GM19372 (cell line): ENCODE measurements around the gene MEGF6.
"Not testable (repeated sequence)": the region's sequence is repeated elsewhere in the genome, so short reads cannot be mapped to it uniquely, and the experiment has no call there.

Source experiments
- ATAC-seq: cut with Tn5 transposase; IDR thresholded peaks from one replicate; pipeline ENCODE4 v1.9.1; 2021; ENCODE audit warnings: mild to moderate bottlenecking, low read depth, moderate library complexity; ENCODE audit not compliant: unreplicated experiment

MEGF6 gene

DNA sequence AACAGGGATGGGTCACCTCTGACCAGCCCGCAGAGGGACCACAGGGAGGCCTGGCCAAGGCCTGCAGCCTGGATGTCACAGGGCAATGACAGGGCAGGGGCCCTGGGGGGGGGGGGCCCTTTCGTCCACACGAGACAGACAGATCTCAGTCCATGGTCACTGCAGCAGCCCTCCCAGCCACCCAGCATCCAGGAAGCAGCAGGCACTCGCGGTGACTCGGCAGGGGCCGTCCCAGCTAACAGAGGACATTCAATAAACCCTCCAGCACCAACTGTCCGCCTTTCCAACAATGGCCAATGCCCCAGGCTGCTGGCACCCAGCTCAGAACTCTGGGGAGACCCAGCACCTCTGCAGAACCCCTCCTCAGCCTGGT lies 32.9 kb downstream of the MEGF6 start:
- no peak for ATAC-seq

DNA sequence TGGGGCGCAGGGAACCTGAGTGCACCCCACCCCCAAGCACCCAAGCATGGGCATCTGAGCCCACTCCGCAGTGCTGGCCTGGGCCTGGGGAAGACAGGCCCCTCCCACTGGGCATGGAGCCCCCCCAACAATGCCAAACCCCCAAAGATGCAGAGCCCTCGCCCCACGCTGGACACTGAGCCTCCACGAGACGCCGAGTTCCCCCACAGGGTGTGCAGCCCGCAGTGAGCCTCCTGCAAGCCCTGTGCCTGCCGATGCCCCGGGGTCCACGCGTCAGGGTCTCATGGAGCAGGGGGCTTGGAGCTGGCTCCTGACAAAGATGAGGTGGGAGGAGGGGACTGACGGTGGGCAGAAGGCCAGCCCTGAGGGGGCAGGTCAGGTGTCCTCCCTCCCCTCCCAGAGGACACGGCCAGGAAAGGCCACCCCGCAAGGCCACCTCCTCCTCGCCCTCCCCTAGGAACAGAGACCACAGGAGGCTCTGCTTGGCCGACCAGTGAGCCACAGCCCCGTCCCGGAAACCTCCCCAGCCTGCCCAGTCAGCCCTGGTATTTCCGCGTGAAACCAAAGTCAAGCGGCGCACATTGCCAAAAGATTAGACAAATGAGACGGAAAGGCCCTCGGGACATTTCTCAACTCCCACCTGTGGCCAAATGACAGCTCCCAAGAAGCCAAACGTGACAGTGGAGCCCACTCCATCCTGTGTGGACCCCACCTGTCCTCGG lies 33.4 kb downstream of the MEGF6 start:
- no peak for ATAC-seq

DNA sequence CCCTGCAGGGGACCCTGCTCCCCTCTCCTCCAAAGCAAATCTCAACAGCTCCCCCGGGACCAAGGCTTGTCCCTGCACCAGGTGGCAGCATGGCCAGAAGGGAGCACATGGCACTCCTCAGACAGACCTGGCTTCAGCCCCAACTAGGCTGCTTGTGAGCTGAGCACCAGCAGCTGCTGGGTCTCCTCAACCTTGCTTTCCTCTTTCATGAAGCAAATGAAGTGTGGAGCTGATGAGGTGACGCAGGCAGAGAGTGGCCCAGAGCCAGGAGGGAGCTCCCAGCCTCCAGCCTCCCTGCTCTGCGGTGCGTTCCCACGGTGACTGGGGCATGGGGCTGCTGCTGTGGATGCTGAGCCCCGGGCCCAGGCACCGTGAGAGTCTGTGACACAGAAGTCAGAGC lies 34.0 kb downstream of the MEGF6 start:
- no peak for ATAC-seq

DNA sequence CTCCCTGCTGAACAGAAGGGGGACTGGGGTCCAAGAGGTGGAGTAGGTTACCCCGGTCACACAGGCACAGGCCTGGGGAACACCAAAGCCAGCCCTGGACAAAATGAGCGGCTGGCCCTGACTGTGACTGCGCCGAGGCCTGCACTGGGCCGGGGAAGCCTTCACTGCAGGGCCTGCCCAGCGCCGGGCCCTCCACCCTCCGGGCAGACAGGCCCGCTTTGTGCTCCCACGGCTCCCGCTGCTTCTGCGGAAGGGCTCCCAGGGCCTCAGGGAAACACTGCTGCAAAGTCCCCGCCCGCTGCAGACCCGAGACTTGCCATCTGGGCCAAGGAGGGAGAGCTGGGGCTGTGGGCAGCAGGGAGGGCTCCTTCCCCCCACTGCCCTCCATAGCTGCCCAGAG lies 35.3 kb downstream of the MEGF6 start:
- ATAC-seq: no peak

DNA sequence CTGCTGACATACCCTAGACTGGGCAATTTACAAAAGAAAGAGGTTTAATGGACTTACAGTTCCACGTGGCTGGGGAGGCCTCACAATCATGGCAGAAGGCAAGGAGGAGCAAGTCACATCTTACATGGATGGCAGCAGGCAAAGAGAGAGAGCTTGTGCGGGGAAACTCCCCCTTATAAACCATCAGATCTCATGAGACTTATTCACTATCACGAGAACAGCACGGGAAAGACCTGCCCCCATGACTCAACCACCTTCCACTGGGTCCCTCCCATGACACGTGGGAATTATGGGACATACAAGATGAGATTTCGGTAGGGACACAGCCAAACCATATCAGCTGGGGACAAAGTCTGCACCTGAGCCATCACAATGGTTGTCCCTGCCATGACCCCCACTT lies 35.8 kb downstream of the MEGF6 start:
- ATAC-seq: not testable (repeated sequence)

DNA sequence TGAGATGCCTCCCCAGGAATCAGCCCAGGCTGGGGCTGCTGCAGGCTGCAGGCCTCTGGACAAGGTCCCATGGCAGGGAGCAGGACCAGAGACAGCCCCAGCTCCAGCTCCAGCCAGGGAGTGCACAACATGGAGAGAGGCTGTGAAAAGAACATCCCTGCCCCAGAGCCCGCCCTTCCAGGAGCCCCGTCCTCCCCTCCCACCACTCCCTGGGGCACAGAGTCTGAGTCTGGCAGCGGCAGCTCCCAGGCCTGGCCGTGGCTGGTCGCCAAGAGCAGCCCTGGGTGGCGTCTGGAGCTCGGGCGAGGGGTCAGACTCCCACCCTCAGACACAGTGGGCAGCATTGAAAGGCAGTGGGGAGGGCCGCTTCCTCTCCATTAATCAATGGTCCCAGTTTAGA lies 37.8 kb downstream of the MEGF6 start:
- no peak for ATAC-seq

DNA sequence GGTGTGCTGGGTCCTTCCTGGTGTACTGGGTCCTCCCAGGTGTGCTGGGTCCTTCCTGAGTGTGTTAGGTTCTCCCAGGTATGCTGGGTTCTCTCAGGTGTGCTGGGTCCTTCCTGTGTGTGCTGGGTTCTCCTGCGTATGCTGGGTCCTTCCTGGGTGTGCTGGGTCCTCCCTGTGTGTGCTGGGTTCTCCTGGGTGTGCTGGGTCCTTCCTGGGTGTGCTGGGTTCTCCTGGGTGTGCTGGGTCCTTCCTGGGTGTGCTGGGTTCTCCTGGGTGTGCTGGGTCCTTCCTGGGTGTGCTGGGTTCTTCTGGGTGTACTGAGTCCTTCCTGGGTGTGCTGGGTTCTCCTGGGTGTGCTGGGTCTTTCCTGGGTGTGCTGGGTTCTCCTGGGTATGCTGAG lies 38.7 kb downstream of the MEGF6 start:
- ATAC-seq: not testable (repeated sequence)

DNA sequence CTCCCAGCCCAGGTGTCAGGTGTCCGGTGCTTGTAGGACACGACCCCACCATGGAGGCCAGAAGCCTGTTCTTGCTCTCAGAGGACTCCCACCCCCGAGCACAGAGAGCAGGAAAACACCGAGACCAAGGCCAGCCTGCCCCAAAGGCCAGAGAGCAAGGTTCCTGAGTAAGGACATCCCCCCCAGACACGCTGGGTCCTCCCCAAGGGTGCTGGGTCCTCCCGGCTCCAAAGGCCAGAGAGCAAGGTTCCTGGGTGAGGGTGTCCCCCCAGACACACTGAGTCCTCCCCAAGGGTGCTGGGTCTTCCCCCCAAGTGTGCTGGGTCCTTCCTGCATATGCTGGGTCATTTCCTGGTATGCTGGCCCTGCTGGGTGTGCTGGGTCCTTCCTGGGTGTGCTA lies 40.0 kb downstream of the MEGF6 start:
- ATAC-seq: no peak

DNA sequence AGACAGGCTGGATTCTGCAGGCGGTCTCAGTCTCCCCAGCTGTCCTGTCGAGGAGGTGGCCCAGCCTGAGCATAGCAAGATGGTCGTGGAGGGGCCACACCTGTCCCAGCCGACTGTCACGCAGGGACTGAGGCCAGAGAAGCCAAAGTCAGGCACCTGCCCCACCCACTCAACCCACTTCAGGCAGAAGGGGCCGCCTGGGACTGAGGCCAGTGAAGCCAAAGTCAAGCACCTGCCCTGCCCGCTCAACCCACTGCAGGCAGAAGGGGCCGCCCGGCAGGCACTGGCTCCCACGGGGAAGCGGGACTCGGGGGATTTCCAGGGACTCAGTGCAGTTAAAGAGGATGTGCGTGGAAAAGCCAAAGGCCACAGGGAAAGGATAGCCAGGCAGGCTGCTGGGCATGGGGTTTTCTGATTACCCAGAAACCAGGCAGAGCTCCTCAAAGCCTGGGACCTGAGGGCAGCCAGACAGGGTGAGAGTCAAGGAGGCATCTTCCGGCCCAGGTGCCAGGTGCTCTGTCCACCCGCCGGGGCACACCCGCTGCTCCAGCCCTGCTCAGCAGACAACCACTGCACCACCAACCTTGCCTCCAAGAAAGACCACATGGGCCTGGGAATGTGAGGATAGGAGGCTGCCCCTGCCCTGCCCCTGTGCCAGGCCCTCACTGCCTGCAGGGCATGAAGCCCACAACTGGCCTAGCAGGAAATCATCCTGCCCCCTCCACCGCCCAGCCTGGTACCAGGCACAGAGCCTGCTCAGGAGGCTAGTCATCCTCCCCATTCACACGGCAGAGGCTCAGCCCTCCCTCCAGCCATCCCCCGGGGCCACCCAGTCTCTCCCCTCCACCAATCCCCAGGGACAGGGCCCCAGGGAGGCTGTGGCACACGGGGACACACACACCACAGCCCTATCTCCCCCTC lies 41.0 kb downstream of the MEGF6 start:
- ATAC-seq: no peak

DNA sequence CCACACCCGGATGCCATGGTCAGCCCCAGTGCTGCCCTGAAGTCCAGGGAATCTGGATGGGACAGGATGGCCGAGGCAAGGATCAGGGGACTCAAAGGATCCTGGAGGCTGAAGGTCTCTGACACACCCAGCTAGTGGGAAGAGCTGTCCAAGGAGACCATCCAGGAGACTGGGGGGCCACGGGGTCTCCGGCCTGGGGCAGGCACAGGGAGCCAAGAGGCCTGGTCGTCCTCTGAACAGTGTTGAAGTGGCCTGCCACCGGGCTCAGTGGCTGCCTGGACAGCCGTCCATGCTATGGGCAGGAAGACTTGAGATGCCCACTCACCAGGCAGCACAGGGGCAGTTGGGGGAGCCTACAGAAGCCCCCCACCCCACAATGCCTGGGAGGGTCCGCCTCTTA lies 41.9 kb downstream of the MEGF6 start:
- no peak for ATAC-seq

DNA sequence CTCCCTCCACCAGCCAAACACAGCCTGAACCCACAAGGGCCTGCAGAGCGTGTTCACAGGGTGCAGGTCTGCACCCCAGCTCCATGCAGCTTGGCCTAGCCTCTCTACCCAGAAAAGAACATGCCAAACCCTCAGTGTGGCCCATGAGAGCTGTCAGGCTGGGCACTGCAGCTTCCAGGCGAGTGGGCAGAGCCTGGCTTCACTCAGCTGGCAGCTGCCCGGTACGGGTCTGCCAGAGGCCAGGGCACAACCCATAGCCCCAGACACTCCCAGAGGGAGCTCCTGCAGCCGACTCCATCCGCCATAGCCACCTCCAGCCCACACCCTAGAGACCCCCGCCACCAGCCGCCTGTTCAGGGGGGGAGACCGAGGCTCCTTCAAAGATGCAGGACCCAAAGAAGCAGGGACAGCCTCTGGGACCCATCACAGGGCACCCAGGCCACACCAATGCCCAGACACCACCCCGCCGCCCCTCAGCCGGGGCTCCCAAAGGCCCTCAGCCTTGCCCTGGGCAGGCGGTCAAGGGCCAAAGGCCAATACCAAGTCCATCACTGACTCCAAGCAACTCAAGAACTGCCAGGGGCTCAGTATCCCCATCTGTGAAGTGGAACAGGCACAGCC lies 42.4 kb downstream of the MEGF6 start:
- no peak for ATAC-seq

DNA sequence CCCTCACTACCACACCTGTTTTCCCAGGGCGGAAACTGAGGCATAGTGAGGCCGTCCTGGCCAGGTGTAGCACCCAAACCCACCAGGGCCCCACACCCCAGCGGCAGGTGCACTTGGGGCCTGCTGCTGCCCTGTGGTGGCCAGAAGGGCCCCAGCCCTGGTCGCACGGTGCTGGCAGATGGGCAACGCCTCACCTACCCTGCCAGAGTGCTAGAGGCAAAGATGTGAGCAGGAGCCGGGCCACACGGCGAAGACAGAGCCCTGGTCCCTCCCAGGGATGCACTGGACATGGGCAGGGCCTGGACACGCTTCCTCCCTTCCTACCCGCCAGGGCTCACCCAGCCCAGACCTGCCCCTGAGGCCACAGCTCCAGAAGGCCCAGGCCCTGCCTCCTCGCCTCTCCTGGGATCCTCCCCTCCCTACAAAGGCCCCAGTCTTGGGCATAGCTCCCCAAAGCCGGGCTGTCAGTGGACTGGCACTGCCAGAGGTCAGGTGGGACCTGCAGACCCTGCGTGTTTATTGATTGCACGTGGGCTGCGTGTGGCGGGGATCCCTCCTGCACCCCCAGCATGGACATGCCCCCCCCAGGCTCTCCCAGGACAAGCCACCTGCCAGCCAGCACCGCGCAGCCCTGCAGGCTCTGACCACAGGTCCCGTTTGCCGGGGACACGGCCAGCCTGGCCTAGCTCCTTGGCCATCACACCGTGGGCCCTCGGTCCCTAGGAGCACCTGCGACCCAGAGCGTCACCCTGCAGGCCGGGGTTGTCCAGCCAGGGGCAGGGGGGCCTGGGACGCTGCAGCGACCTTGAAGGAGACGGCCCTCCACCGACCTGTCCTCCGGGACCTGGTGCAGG lies 44.1 kb downstream of the MEGF6 start:
- no peak for ATAC-seq

DNA sequence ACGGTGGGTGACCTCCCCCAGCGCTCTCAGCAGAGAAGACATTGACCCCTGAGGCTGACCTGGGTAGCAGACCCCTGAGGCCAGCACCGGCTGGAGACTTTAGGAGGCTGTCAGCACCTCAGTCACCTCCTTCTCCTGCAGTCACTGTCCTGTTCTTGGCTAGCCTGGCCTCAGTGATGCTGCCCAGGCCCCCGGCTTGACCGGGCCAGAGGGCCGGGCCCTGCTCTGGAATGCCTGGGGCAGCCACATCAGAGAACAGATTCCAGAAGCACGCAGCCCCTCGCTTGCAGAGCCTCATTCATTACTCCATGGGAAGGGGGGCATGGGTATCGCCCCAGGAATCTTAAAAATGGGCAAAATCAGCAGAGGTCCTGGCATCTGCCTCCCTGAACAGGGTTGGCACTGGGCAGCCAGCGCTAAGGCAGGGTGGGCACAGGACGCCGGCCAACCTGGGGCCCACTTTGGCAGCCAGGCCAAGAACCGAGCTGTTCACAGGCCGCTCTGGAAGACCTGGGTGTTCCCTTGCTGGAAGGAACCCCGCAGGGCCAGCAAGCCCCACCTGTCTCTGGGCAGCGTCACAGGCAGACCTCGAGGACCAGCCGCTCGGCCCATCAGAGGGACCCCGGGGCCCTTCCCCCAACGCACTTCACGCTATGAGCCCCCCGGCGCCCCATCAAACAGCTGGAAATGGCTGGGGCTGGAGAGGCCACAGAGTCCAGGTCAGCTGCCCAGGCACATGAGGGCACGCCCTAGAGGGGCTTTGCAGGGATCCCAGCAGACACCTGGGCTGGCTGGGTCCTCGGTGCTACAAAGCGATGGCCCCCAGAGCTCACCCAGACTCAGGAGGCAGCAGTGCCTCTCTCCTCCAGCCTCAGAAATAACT lies 45.1 kb downstream of the MEGF6 start:
- no peak for ATAC-seq

DNA sequence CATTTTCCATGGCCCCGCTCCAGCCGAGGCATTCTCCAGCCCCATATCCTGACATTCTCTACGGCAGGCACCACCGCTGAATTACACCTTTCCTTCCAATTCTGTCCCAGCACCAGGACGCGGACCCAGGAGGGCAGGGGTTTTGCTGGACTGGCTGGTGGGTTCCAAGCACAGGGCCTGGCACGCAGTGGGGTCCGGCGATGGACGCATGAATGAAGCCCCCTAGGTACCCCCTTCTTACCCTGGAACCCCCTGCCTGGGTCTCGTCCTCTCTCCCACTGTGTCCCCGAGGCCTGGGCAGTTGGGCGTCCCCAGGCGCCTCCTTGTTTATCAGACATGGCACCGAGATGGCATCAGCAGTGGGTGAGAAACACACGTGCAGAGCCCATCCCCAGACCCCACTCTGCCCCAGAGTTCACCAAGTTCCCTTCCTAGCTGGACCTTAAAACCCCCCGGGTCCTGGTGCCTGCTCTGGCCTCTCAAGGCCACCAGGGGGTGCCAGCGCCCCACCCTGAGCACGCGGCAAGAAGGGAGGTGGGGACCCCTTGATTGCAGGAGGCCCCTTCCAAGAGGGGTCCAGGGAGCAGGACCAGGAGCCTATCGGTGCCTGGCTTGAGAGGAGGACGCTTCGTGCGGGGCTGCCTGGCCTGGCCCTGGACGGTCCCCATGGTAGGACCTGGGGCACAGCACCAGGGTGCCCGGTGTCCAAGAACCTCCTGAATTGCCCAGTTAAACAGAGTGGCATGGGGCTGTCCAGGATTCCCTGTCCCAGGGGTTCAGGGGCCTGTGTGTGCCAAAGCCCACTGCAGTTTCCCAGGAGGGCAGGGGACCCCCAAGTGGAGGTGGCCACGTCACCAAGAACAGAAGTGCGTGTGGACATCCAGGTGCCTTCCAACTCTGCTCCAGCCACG lies 46.1 kb downstream of the MEGF6 start:
- ATAC-seq: no peak

DNA sequence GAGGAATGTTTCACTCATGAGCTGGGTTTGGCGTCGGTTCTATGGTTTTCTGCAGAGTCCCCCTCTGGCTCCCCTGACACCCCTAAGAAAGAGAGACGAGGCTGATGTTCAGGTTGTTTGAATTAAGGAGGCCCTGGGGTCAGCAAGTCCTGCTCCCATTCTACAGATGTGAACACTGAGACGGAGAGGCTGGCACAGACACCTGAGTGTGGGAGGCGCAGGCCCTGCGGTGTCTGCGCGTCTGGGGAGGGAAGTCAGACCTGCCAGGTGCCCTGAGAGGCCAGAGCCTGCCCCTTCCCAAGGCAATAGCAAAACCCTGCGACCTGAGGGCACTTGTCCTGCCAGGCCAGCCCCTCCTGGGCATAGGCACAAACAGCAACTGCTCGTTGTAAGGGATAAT lies 47.7 kb downstream of the MEGF6 start:
- ATAC-seq: no peak

DNA sequence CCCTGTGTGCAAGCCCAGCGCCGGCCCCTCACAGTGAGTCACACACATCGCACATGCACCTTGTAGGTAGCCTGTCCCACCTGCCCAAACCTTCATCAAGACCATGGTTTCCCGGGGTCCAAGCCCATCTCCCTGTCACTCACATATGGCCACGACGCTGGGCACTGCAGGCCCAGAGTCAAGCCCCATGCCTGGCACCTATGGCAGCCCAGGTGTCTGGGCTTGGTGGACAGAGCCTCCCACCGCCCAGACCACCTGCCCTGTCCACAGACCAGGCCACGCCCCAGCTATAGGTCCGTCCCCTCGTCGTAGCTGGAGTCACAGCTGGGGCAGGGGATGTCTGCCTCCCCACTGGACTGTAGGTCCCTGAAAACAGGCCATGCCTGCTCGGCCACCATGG lies 48.2 kb downstream of the MEGF6 start:
- ATAC-seq: no peak

DNA sequence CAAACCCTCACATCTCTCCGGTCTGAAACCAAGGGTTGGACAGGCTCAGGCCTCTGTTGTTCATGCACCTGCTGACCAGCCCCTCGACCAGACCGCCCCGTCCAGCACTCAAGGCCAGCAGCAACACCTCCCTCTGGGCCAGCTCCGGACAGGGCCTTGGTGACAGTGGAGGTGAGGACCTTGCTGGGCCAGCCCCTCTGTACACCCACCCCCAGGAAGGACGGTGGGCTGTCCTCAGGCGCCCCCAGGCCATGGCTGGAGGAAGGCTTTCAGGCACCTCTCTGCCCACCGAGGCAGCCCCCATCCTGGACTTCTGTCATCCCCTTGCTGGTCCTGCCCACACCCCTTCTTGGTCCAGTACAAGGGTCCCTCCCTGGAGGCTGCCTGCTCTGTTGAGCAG lies 48.6 kb downstream of the MEGF6 start:
- no peak for ATAC-seq

DNA sequence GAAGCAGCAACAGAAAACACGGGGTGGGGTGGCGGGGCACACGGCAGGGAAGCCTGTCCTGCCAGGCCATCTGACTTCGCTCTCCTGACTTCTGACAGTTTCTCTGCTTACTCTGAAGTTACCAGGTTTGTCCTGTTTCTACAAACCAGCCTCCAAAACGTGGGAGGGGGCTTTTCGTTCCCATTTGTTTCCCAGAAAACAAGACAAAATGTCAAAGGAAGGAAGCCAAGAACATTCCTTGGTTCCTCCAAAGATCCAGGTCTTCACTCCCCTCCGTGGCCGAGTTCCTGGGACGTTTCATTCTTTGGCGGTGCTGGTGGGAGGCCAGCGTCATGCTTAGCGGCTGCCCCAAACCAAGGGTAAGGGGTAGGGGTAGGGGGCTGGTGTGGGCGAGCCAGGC lies 49.6 kb downstream of the MEGF6 start:
- no peak for ATAC-seq

DNA sequence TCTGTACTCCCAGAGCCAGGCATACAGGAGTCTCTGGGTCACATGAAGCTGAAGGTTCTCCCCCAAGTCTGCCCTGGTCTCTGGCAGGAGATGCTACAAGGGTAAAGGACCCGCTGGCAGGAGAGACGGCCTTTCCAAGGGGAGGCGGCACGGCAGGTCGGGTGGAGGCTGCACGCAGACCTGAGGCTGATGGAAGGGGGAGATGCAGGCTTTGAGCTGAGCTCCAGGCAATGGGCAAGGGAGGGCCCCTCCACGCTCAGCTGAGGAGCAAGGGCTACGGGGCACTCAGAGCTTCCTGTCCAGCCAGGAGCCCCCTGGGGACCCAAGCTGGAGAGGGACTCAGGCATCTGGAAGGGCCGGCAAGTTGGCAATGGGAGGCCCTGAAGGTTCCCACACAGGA lies 50.3 kb downstream of the MEGF6 start:
- ATAC-seq: no peak
